HG03442 (cell line): Measurements from ENCODE around the gene BCAS3.
"Not testable (repeated sequence)": the region's sequence is repeated elsewhere in the genome, so short reads cannot be mapped to it uniquely, and the experiment has no call there.

Experiments used
- ATAC-seq: cut with Tn5 transposase; IDR thresholded peaks from one replicate; pipeline ENCODE4 v1.9.1; 2021; ENCODE audit warnings: mild to moderate bottlenecking, moderate library complexity; ENCODE audit not compliant: unreplicated experiment

The BCAS3 gene

DNA sequence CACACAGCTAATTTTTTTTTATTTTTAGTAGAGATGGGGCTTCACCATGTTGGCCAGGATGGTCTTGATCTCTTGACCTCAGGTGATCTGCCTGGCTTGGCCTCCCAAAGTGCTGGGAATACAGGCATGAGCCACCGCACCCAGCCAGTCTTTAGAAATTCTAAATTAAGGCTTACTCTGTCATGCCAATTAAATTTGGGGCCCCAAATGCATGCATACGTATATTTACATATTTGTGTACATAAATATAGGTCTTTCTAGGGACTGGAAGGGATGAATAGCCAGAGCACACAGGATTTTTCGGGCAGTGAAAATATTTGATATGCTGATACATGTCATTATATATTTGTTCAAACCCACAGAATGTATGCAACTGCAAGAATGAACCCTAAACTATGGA, 105.1 kb downstream of the BCAS3 start:
- no peak for ATAC-seq

GRCh38 chr17:60790205-60790604, 112.6 kb downstream of the BCAS3 start:
- no peak for ATAC-seq

DNA sequence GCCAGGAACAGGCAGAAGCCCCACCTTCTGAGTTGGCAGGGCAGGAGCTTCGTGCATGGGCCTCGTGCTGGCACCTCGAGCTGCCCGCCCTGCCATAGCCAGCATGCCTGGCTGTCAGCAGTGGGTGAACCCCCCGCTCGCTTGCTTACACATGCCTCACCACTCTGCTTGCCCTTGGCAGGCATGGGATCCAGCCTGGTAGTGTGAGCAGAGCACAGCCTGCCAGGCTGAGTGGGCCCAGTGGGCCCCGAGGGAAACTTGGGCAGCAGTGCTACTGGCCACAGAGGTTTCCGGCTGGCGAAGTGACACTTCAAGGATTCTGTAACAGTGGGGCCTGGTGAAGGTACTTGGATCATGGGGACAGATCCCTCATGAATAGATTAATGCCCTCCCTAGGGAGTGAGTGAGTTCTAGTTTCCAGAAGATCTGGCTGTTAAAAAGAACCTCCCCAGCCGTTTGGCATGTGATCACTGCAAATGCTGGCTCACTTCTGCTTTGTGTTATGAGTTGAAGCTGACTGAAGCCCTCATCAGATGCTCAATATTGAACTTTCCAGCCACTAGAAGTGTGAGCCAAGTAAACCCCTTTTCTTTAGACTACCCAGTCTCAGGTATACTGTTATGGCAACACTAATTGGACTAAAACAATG, 114.7 kb downstream of the BCAS3 start:
- ATAC-seq: no peak

GRCh38 chr17:60798576-60798975, 120.9 kb downstream of the BCAS3 start:
- no peak for ATAC-seq

- no peak for ATAC-seq
Measured at GRCh38 chr17:60802377-60802776, 124.7 kb downstream of the BCAS3 start.

DNA sequence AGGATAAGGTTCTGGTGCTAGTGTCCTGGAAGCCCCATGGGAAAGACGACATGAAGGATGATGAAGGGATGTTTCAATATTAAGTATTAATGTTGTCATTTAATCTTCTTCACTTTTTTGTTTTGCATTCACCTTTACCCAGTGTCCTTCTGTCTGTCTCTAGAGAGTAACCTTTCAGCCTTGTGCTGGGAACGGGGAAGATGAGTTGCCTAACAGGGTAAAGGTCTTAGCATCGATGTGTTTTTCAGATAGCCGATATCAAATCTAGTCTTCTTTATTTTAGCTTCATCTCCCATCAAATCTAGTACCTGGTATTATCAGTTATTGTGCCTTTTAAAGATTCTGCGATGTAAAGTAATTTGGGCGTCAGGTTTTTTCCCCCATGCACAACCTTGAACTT, 125.4 kb downstream of the BCAS3 start:
- no peak for ATAC-seq

- ATAC-seq: no peak
Measured at GRCh38 chr17:60804831-60805230, 127.2 kb downstream of the BCAS3 start.

GRCh38 chr17:60809421-60809820, 131.8 kb downstream of the BCAS3 start:
- ATAC-seq: no peak

- not testable (repeated sequence) for ATAC-seq
Measured at GRCh38 chr17:60814941-60815340, 137.3 kb downstream of the BCAS3 start.

DNA sequence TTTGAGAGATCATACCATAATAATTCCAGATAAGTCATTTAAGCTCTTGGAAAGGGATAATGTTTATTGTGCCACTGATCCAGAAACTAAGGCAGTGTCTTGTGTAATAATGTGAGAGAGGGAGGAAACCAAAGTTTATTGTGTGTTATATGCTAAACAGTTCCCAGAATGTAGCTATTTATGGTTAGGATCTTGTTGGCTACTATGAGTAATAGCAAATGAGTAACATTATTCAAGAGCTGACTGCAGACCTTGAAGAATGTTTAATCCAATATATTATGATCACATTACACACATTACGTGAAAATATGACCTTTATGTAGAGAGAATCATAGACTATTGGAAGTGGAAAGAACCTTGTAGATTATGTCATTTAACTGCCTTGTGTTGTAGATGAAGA, 139.5 kb downstream of the BCAS3 start:
- no peak for ATAC-seq

GRCh38 chr17:60819447-60820130, 141.9 kb downstream of the BCAS3 start:
- ATAC-seq: no peak

DNA sequence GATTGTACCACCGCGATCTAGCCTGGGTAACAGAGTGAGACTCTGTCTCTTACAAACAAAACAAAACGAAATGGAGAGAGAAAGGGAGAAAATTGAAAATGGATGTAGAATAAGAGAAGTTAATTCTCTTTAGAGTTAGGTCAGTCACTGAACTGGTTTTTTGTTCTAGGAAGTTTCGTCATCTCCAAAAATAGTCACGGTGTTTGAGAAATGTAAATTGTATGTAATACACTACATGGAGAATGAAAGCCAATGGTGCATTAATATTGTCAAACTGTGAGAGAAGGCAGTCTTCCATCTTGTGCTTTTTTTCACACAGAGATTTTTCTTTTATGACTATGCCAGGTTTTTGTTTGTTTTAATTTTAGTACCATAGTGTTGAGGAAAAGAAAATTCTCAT, 145.9 kb downstream of the BCAS3 start:
- ATAC-seq: no peak

DNA sequence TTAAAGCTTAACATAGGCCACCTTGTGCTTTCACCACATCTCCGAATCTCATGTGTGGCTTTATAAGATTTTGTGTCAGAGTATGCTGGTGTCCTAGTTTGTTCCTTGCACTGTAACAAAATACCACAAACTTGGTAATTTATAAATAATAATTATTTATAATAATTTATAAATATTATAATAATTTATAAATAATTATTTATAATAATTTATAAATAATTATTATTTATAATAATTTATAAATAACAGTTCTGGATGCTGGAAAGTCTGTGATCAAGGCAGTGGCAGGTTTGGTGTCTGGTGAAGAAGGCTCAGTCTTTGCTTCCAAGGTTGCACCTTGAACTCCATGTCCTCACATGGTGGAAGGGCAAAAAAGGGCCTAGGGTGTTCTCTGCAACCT, 147.7 kb downstream of the BCAS3 start:
- no peak for ATAC-seq

- ATAC-seq: no peak
Measured at GRCh38 chr17:60827943-60828342, 150.3 kb downstream of the BCAS3 start.

GRCh38 chr17:60832151-60832585, 154.5 kb downstream of the BCAS3 start:
- ATAC-seq: no peak

DNA sequence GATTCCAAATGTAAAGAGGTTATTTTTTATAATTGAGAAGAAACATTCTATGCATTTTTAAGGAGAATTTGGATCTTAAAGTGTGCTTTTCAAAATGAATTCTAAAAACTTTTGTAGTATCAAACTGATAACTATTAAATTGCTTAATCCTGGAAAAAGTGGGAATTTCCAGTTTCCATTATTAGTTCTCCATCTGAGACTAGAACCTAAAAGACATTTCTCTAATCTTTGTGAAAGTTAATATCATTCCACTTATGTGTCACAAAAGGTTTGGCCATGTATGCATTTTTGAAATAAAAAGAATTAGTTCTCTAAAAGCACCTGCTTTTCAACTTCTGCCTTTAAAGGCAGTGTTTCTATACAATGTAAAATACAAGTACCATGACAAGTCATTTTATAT, 155.0 kb downstream of the BCAS3 start:
- no peak for ATAC-seq

DNA sequence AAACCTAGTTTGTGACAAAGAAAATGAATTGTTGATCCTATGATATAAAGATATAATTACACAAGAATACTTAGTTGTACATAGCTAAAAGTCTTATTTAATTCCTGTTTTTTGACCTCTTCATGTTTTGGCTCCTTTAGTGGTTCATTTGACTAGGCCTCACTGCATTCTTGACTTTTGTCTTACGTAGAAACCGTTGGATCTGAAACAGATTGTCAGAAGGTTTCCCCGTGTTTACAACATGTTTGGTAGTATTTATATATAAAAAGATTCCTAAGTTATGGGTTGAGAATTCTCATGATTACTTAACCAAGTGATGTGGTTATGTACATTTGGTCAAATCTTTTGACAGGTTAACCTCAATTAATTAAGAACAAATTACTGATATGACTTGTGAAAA, 162.8 kb downstream of the BCAS3 start:
- no peak for ATAC-seq

GRCh38 chr17:60845012-60845411, 167.4 kb downstream of the BCAS3 start:
- no peak for ATAC-seq

DNA sequence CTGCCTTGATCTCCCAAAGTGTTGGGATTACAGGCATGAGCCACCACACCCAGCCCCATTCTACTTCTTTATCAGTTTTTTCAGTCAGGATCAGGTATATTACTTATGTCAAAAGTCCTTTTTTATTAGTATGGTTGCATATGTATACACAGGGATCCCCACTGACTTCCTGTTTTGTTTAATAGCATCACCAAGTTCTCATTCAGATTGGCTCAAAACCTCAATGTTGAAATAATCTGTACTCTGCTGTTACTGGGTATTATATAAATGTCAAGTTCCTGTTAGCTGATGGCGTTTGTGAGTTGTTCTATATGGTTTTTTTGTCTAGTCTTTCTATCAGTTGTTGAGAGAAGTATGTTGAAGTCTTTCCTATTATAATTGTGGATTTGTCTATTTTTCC, 168.5 kb downstream of the BCAS3 start:
- no peak for ATAC-seq

- no peak for ATAC-seq
Measured at GRCh38 chr17:60851181-60851580, 173.5 kb downstream of the BCAS3 start.

DNA sequence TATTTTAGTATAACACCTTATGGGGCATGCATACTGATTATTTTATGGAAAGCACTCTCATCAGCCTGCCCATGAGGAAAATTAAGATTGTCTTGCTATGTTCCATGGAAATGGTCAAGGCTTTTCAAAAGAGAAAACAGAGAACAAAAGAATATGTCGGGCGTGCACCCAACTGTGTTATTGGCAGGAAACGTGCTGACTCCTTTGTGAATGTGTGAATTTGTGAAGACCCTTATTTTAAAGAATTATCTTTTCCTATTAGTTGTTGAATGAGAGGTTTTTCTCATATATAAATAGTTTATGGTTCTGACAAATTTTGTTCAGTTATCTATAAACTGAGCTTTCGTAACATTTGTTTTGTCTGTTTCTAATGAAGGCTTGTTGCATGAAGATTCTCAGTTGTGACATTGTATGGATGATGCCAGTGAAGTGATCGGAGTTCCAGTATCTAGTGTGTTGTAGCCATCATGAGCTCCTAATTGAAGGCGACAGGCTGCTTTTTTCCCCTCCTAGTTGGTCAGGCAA, 180.0 kb downstream of the BCAS3 start:
- no peak for ATAC-seq

- no peak for ATAC-seq
Measured at GRCh38 chr17:60862482-60862881, 184.8 kb downstream of the BCAS3 start.
